ENCODE data around the gene LTK. TPM values are rescaled to one million over a fixed set of nuclear protein-coding genes. Genes with fewer than 3 reads are reported as not detected.

Gene LTK
- total and polyA plus RNA-seq, 2 of the 4 experiments (the other 2 are of a cell fraction), result 0.18 to 0.62 TPM

DNA sequence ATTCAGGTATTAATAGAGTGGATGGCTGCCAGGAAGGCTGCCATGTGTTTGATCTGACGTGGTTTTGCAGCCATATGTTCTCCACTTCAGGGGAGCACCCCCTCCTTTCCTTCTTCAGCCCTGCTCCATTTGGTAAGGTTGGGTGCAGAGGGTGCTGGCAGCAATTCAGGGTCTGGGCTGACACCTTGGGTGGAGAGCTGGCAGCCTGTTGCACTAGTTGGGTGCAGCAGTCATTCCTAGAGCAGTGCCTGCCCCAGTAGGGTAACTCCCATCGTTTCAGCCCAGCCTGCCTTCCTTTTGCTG, 46.9 kb upstream of the LTK start:
- no TSS peak for BruUV-seq (replicated peaks)
- Histone ChIP-seq H4K20me1 (ENCODE audit: insufficient read depth, low read length) (peaks cover 13% of the 10 kb centered on the region; the same call in 1 of the 2 replicates), H2AK9ac (replicated peaks; ENCODE audit: low read depth, low read length, poor library complexity) (no peak overlapping the region), H2BK5ac (ENCODE audit: low read depth, low read length, poor library complexity, severe bottlenecking) (no peak overlapping the region), H2BK20ac (ENCODE audit: low read depth, low read length) (no peak overlapping the region), H3K27me3 (ENCODE audit: control insufficient read depth, insufficient read depth, low read length) (no peaks in the 10 kb centered on the region), H3K23ac (ENCODE audit: low read depth, low read length) (no peak overlapping the region; the same call in 1 of the 2 replicates), H3K36me3 (ENCODE audit: control insufficient read depth, insufficient read depth, low read length) (no peaks in the 10 kb centered on the region; the same call in 1 of the 2 replicates), H3K4ac (ENCODE audit: low read depth, low read length) (peak overlapping the region; percentile 86; the same call in 1 of the 2 replicates), H3K4me3 (ENCODE audit: insufficient read depth, low read depth, low read length) (no peak overlapping the region), H3K14ac (replicated peaks; ENCODE audit: low read depth, low read length) (no peak overlapping the region), H3K9me3 (ENCODE audit: control insufficient read depth, insufficient read depth, low read length) (no peaks in the 10 kb centered on the region), H3K79me1 (ENCODE audit: low read depth in 1 of 2, low read length in 2 of 2) (peaks cover 8 to 22% of the 10 kb centered on the region in 2 experiments), H3K18ac (ENCODE audit: low read depth, low read length) (no peak overlapping the region), H4K5ac (ENCODE audit: low read depth, low read length) (no peak overlapping the region), H3K4me2 (ENCODE audit: low read depth, low read length) (no peak overlapping the region; the same call in 1 of the 2 replicates), H3K56ac (ENCODE audit: extremely low read depth, insufficient read depth, low read length) (no peak overlapping the region), H3K9ac (ENCODE audit: low read depth, low read length) (no peak overlapping the region), H3K4me1 (ENCODE audit: control insufficient read depth, insufficient read depth, low read length) (peaks cover 31% of the 10 kb centered on the region), H4K8ac (ENCODE audit: low read depth in 2 of 2, low read length in 2 of 2) (no peak overlapping the region), H2BK15ac (ENCODE audit: low read depth, low read length) (no peak overlapping the region), H3K27ac (ENCODE audit: insufficient read depth, low read length) (no peak overlapping the region), H2AK5ac (ENCODE audit: low read depth, low read length) (0 out of 2 replicates have a peak overlapping the region, but pooled peaks have one; percentile 39), H3K9me1 (ENCODE audit: insufficient read depth, low read length) (peaks cover 16% of the 10 kb centered on the region; the same call in 1 of the 2 replicates), H4K91ac (ENCODE audit: insufficient read depth, low read depth, low read length) (no peak overlapping the region), H2AFZ (replicated peaks; ENCODE audit: low read length, poor library complexity) (no peak overlapping the region), H2BK120ac (ENCODE audit: low read depth, low read length) (no peak overlapping the region)
- dilution Hi-C loops (cut with HindIII; ENCODE audit: low sequenced_read_pairs, unreplicated experiment), result no loop called here
- POLR2A ChIA-PET (ENCODE audit: unreplicated experiment), result no interaction called here
- ATAC-seq (ENCODE audit: low read depth), result no peak
- in situ Hi-C loops (cut with MboI; ENCODE audit: low sequenced_read_pairs), result no loop called here
- intact Hi-C loops (cut with micrococcal nuclease), result no loop called here
- no peak for DNase-seq
- CTCF ChIA-PET, result no interaction called here
- no CpG with 5 or more reads among the region's 2 CpGs for WGBS, 2 experiments (ENCODE audit: extremely low coverage in 2 of 2, insufficient read length in 1 of 2)
- TF ChIP-seq, protein P1, sequence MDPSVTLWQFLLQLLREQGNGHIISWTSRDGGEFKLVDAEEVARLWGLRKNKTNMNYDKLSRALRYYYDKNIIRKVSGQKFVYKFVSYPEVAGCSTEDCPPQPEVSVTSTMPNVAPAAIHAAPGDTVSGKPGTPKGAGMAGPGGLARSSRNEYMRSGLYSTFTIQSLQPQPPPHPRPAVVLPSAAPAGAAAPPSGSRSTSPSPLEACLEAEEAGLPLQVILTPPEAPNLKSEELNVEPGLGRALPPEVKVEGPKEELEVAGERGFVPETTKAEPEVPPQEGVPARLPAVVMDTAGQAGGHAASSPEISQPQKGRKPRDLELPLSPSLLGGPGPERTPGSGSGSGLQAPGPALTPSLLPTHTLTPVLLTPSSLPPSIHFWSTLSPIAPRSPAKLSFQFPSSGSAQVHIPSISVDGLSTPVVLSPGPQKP (IDR thresholded peaks at IDR 0.05; ENCODE audit: borderline replicate concordance, low read depth, low read length), result no peak
- TF ChIP-seq, protein P2, sequence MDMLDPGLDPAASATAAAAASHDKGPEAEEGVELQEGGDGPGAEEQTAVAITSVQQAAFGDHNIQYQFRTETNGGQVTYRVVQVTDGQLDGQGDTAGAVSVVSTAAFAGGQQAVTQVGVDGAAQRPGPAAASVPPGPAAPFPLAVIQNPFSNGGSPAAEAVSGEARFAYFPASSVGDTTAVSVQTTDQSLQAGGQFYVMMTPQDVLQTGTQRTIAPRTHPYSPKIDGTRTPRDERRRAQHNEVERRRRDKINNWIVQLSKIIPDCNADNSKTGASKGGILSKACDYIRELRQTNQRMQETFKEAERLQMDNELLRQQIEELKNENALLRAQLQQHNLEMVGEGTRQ (IDR thresholded peaks at IDR 0.05; ENCODE audit: low read depth, low read length), result no peak

Data from IMR-90 (cell line).